ENCODE results near the gene UBE2V1.

- no peak for TF ChIP-seq CTCF (conservative IDR thresholded peaks at IDR 0.05; ENCODE audit: low read length)
- TF ChIP-seq EZH2phosphoT487 (IDR thresholded peaks at IDR 0.05; ENCODE audit: borderline replicate concordance, low read depth, low read length), result no peak
These were observed 60.2 kb downstream of the UBE2V1 start for GRCh38 chr20:50052550-50053361.
